H1 (cell line): ENCODE measurements around the gene ZBTB38. TPM values are rescaled to one million over a fixed set of nuclear protein-coding genes. Genes with fewer than 3 reads are reported as not detected.

Source experiments
- KDM1A ChIP-seq: fragments of 200-600, 300-600 bp; sonication (generic); IDR thresholded peaks from 2 replicates; pipeline ENCODE4 v1.7.1; 2016; ENCODE audit warnings: mild to moderate bottlenecking, low read length, borderline replicate concordance
- KDM4A ChIP-seq: IDR thresholded peaks from one replicate; pipeline ENCODE4 v1.7.1; 2012; ENCODE audit warnings: low read depth, mild to moderate bottlenecking, moderate library complexity, low read length, inconsistent platforms; ENCODE audit not compliant: severe bottlenecking
- SP2 ChIP-seq: IDR thresholded peaks from 2 replicates; pipeline ENCODE4 v1.6.1; 2012; ENCODE audit warnings: mild to moderate bottlenecking, low read length, inconsistent platforms
- TCF12 ChIP-seq: IDR thresholded peaks from 2 replicates; pipeline ENCODE4 v1.6.1; 2011; ENCODE audit warnings: low read depth, mild to moderate bottlenecking, low read length
- USF2 ChIP-seq: IDR thresholded peaks from 2 replicates; pipeline ENCODE4 v1.6.1; 2011; ENCODE audit warnings: low read length, improper control_type of control experiment
- polyA plus RNA-seq, 7 experiments: library from polyadenylated mRNA; depleted of rRNA in 3 of 7; stranded (reverse) in 5 of 7; unstranded in 2 of 7; fragments of >200 nt in 5 of 7; fragments of 200-250 nt in 2 of 7; gene quantifications; 1 replicate in 5 of 7; 2 replicates in 1 of 7; 4 replicates in 1 of 7; pipeline versions ENCODE4 v1.2.1 to v1.2.3, GENCODE V29; 2011 to 2013; ENCODE audit warnings: missing spikeins in 2 of 7, mixed read lengths in 2 of 7
- total RNA-seq: library from RNA; stranded (reverse); fragmentation: NEBNext Ultra II Directional; extraction: Animal tissue kit (Norgen Biotek cat#: 25700); gene quantifications from 2 replicates; pipeline ENCODE4 v1.2.1, GENCODE V29; 2021

Gene ZBTB38
- total and polyA plus RNA-seq, 2 of the 8 experiments (the other 6 are each of a cell fraction or from before 2014, with no cell fraction given): 4.4 to 10.5 TPM

- no peak for TF ChIP-seq USF2
- TF ChIP-seq KDM4A: no peak
- TF ChIP-seq TCF12: no peak
- no peak for TF ChIP-seq KDM1A
- TF ChIP-seq SP2: no peak
Observed at GRCh38 chr3:141408596-141408995, 40.3 kb downstream of the ZBTB38 start (continued).
